GM13977 (cell line): ENCODE results near the gene CCND1.

Experiments
- DNase-seq: peaks from one replicate; pipeline ENCODE4 v3.0.0; 2012; ENCODE audit warnings: low spot score
- CTCF ChIP-seq: IDR thresholded peaks from 2 replicates; pipeline ENCODE4 v1.5.1; 2012; ENCODE audit warnings: mild to moderate bottlenecking, control low read depth; ENCODE audit not compliant: insufficient read depth; ENCODE audit errors: extremely low read depth, missing control alignments
- in situ Hi-C: fragments of 300-500 bp; cut with MboI; formaldehyde crosslinking; loops from one replicate; pipeline ENCODE4 v1.12.0; 2022; ENCODE audit warnings: low sequenced_read_pairs, low pct_unique_long_range_greater_than_20kb, mixed read lengths, inconsistent platforms; ENCODE audit not compliant: unreplicated experiment

Gene CCND1

GRCh38 chr11:69635804-69636511 lies 5.0 kb upstream of the CCND1 start:
- no peak for DNase-seq
- in situ Hi-C loops: loop anchor here (10.0 kb wide), 1 partner anchor 541 kb away; no protein-coding TSS in a partner anchor
- TF ChIP-seq CTCF: no peak

DNA sequence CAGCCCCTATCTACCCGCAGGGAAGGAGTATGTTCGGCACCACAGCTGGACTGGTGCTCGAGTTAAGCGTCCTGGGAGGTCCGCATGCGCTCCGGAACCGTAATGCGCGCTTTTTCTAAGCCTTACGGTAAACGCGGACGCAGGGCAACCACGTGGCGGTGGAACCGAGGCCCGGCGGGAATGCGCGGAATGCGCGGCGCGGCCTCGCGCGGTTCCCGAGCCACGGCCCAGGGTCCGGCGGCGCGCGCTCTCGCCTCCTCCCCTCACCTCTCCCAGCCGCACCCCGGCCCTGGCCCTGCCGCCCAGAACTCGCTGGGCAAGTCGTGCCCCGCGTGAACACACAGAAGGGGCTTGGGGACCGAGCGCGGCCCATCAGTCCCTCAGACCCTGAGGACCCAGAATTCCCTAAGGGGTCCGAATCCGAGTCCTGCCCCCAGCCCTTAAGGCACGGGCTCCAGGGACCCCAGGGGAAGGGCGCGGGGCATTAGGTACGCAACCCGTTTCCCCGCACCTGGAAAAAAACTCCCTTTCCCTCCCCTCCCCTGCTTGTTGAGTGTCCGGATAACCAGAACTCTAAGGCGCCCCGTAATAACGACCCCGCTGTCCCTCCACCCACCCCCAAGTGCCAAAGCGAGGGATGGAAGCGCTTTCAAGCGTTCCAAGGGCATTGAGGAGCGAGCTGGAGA lies 4.3 kb upstream of the CCND1 start:
- TF ChIP-seq CTCF: no peak
- peak; percentile 28 for DNase-seq

GRCh38 chr11:69637198-69637940 lies 3.6 kb upstream of the CCND1 start:
- no peak for TF ChIP-seq CTCF
- DNase-seq: peak; percentile 35

More for the DNA sequence above, 4.3 kb upstream of the CCND1 start:
- in situ Hi-C loops: loop anchor here (10.0 kb wide), 1 partner anchor 542 kb away; no protein-coding TSS in a partner anchor

GRCh38 chr11:69637941-69638871 lies 2.8 kb upstream of the CCND1 start:
- DNase-seq: peak; percentile 64
- TF ChIP-seq CTCF: no peak
- in situ Hi-C loops: loop anchor here (10.0 kb wide), 1 partner anchor 543 kb away; no protein-coding TSS in a partner anchor

More at GRCh38 chr11:69637198-69637940, 3.6 kb upstream of the CCND1 start:
- in situ Hi-C loops: loop anchor here (10.0 kb wide), 1 partner anchor 543 kb away; no protein-coding TSS in a partner anchor

GRCh38 chr11:69638941-69639681 lies 1.8 kb upstream of the CCND1 start:
- TF ChIP-seq CTCF: no peak
- in situ Hi-C loops: loop anchor here (10.0 kb wide), 1 partner anchor 544 kb away; no protein-coding TSS in a partner anchor
- peak; percentile 85 for DNase-seq
